HEK293T (cell line): ENCODE data around the gene WNK2.

Source experiments
- CTCF ChIA-PET: fragments of 350-600 bp; formaldehyde crosslinking; extraction: SDS; loops from one replicate; lab custom pipeline; 2021; ENCODE audit warnings: antibody characterized with exemption, inconsistent platforms; lab: Yijun Ruan, JAX
- POLR2A ChIA-PET: fragments of 350-600 bp; formaldehyde crosslinking; extraction: SDS; loops from one replicate; lab custom pipeline; 2020; ENCODE audit warnings: antibody characterized with exemption, inconsistent platforms; lab: Yijun Ruan, JAX
- DNase-seq: peaks from one replicate; pipeline ENCODE4 v3.0.0; 2012; ENCODE audit warnings: mixed read lengths; ENCODE audit errors: extremely low spot score
- ARNT ChIP-seq: fragments of 450-650 bp; IDR thresholded peaks from 2 replicates; pipeline ENCODE4 v1.6.1; 2017; ENCODE audit warnings: mild to moderate bottlenecking
- BHLHE40 ChIP-seq: fragments of 450-650 bp; IDR thresholded peaks from 2 replicates; pipeline ENCODE4 v1.6.1; 2016; ENCODE audit warnings: mild to moderate bottlenecking, moderate library complexity, borderline replicate concordance
- CTBP1 ChIP-seq: fragments of 450-650 bp; IDR thresholded peaks from 2 replicates; pipeline ENCODE4 v1.6.1; 2016; ENCODE audit warnings: borderline replicate concordance
- ELF4 ChIP-seq: fragments of 450-650 bp; IDR thresholded peaks from 2 replicates; pipeline ENCODE4 v1.6.1; 2017; ENCODE audit warnings: antibody characterized with exemption
- FOXA1 ChIP-seq: fragments of 450-650 bp; IDR thresholded peaks from 2 replicates; pipeline ENCODE4 v1.6.1; 2016; ENCODE audit warnings: mild to moderate bottlenecking
- FOXK2 ChIP-seq: fragments of 450-650 bp; IDR thresholded peaks from 2 replicates; pipeline ENCODE4 v1.6.1; 2016; ENCODE audit warnings: mild to moderate bottlenecking
- FOXM1 ChIP-seq: fragments of 450-650 bp; IDR thresholded peaks from 2 replicates; pipeline ENCODE4 v1.6.1; 2017; ENCODE audit warnings: mild to moderate bottlenecking, borderline replicate concordance
- HDGF ChIP-seq: fragments of 450-650 bp; IDR thresholded peaks from 2 replicates; pipeline ENCODE4 v1.6.1; 2017; ENCODE audit warnings: antibody characterized with exemption, borderline replicate concordance
- L3MBTL2 ChIP-seq: fragments of 450-650 bp; conservative IDR thresholded peaks from 2 replicates; pipeline ENCODE4 v1.6.1; 2016; ENCODE audit warnings: mild to moderate bottlenecking
- LEF1 ChIP-seq: fragments of 450-650 bp; IDR thresholded peaks from 2 replicates; pipeline ENCODE4 v1.6.1; 2017; ENCODE audit warnings: mild to moderate bottlenecking, borderline replicate concordance
- PKNOX1 ChIP-seq: fragments of 450-650 bp; IDR thresholded peaks from 2 replicates; pipeline ENCODE4 v1.6.1; 2016
- SP1 ChIP-seq: fragments of 450-650 bp; IDR thresholded peaks from 2 replicates; pipeline ENCODE4 v1.6.1; 2017
- SUZ12 ChIP-seq: fragments of 450-650 bp; IDR thresholded peaks from 2 replicates; pipeline ENCODE4 v1.6.1; 2016; ENCODE audit warnings: mild to moderate bottlenecking
- TARDBP ChIP-seq: fragments of 450-650 bp; IDR thresholded peaks from 2 replicates; pipeline ENCODE4 v1.6.1; 2016
- ZNF384 ChIP-seq: fragments of 450-650 bp; IDR thresholded peaks from 2 replicates; pipeline ENCODE4 v1.6.1; 2016

WNK2 gene

GRCh38 chr9:93171261-93171990, 12.5 kb upstream of the WNK2 start:
- TF ChIP-seq ZNF384 (no peak), HDGF (no peak), FOXM1 (no peak), CTBP1 (no peak), L3MBTL2 (no peak), LEF1 (no peak), PKNOX1 (no peak)
- no peak for DNase-seq
- ChIA-PET CTCF (interaction anchor here (2.1 kb wide), 1 partner anchor 17 kb away, joined by 10 read pairs; no protein-coding TSS in a partner anchor), POLR2A (no interaction called here)

GRCh38 chr9:93172666-93173364, 11.1 kb upstream of the WNK2 start:
- TF ChIP-seq L3MBTL2, result no peak
- TF ChIP-seq ARNT, result no peak
- no peak for TF ChIP-seq PKNOX1
- no peak for TF ChIP-seq LEF1
- no peak for TF ChIP-seq FOXA1
- POLR2A ChIA-PET, result no interaction called here
- CTCF ChIA-PET, result no interaction called here
- no peak for DNase-seq

- CTCF ChIA-PET, result no interaction called here
These were observed 10.4 kb upstream of the WNK2 start for GRCh38 chr9:93173365-93174051.

GRCh38 chr9:93174976-93175375, 9.0 kb upstream of the WNK2 start:
- DNase-seq, result no peak
- CTCF ChIA-PET, result no interaction called here
- POLR2A ChIA-PET, result no interaction called here
- no peak for TF ChIP-seq ARNT
- TF ChIP-seq HDGF, result no peak
- no peak for TF ChIP-seq ZNF384
- no peak for TF ChIP-seq FOXA1
- TF ChIP-seq SP1, result no peak
- no peak for TF ChIP-seq FOXK2
- no peak for TF ChIP-seq BHLHE40

More at GRCh38 chr9:93173365-93174051, 10.4 kb upstream of the WNK2 start:
- TF ChIP-seq FOXK2 (no peak), ZNF384 (no peak), FOXA1 (no peak), FOXM1 (no peak), SP1 (no peak), LEF1 (no peak), PKNOX1 (no peak), BHLHE40 (no peak), ARNT (no peak), SUZ12 (no peak), TARDBP (no peak), CTBP1 (no peak)
- no peak for DNase-seq
- POLR2A ChIA-PET, result no interaction called here

- no peak for DNase-seq
- POLR2A ChIA-PET, result no interaction called here
- CTCF ChIA-PET, result no interaction called here
- TF ChIP-seq LEF1 (no peak), ARNT (no peak), HDGF (no peak), ELF4 (no peak), PKNOX1 (no peak), FOXK2 (no peak), FOXA1 (no peak), SP1 (no peak), CTBP1 (no peak), TARDBP (no peak), L3MBTL2 (no peak), BHLHE40 (no peak)
These were observed 6.3 kb upstream of the WNK2 start for GRCh38 chr9:93177676-93178075.
